ENCODE results near the gene POM121L2.
"Not testable (repeated sequence)": the region's sequence is repeated elsewhere in the genome, so short reads cannot be mapped to it uniquely, and the experiment has no call there.

POM121L2 gene

DNA sequence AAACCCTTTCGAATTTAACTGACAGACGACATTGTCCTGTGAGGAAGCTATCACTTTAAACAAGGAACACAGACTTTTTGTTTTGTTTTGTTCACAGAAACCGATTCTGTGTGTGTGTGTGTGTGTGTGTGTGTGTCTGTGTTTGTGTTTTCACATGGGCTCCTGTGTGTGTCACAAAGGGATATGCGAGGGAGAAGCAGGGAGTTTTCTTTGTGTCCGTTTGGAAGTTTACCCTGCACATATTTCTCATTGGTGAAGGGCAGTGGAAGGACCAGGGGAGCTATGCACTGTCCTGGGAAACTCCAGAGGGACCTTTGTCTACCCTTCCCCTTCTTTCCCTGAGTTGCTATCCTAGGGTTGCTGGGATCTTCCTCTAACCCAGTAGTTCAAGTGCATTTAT is 17.7 kb downstream of the POM121L2 start:
- DNase-seq: no peak

DNA sequence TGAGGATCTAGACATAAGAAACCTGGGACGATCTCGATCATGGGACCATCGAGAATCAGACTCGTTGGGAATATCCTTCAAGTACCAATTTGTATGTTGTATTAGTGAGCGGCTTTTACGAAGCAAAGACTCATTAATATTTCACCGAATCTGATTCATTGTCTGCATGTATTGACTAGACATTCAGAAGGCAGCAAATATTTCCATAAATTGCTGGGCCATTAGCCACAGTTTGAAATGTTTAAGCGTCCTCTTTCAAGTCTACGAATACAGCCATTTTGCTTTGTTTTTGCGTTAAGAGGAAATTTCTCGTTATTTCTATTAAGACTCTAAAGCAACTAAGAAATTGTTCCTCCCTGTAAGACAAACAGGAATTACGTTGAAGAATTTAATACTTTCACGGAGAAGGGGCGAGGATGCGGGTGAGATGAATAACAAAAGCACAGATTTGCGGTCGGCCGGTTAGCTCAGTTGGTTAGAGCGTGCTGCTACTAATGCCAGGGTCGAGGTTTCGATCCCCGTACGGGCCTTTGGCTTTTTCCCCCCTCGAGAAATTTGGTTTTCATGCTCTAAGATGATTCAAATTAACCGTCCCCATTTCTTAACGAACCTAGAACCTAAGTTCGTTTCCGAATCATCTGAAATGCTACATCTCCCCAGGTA is 18.5 kb downstream of the POM121L2 start:
- no peak for DNase-seq

DNA sequence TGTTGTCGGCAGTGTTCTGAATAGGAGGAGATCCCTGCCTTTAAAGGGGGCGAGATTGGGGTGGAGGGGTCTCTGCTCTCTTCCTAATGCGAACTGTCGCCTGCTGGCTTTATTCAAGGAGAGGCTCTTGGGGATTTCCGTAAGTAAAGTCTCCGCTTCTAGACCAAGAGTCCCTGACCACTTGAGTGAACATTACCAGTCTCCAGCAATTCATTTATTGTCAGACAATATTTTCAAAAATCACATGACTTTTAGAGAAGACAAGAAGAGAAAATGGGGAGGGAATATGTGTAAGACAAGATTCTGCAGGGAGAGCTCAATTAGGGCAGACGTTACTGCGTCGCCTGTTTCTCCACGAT is 21.2 kb downstream of the POM121L2 start:
- DNase-seq: no peak

DNA sequence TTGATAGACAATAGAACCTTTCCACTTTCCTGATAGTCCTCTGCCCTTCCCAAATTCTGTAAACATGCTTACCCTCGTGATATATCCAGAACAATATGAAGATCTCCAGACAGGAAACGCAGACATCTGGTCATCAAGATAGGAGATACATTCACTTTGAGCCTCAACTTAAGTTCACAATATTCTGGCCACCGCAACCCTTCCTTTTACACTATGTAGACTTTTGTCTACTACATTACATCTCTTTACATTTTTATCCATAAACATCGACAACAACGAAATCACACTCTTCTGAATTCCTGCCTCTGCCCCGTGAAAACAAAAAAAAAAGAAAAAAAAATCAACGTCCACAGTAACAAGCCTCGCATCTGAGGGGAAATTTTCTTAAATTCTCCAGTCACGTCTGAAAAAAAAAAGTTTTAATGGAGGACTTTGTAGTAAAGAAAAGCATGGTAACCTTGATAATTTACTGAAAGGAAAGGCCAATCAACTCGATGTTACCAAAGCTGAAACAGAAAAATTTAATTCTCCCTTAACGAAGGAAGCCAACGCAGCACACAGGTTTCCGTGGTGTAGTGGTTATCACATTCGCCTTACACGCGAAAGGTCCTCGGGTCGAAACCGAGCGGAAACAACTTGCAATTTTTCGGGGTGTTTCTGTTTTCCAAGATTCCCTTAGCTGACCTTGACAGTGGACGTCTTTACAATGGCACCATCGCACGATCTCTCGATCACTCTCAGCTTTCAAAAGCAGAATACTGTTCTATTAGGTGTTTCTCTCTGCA is 21.8 kb downstream of the POM121L2 start:
- no peak for DNase-seq

GRCh38 chr6:27288136-27289044 is 23.7 kb downstream of the POM121L2 start:
- DNase-seq: no peak

DNA sequence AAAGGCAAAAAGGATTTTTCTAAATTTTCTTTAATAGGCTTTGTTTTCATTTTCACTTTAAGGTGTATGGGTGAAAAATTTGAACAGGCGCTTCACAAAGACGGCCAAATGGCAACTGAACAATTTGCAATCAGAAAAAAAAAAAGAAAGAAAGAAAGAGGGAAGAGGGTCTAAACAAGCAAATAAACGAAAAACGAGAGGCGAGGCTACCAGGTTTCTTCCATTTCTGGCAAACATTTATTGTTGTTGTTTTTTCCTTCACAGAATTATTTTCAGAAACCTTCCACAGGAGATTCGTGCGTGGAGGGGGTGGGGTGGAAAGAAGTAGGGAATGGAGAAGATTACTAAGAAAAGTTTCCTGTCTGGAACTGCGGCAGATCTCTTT is 24.3 kb downstream of the POM121L2 start:
- DNase-seq: no peak

GRCh38 chr6:27286141-27286540 is 25.9 kb downstream of the POM121L2 start:
- no peak for DNase-seq

- no peak for DNase-seq
Measured at GRCh38 chr6:27283279-27283678, 28.8 kb downstream of the POM121L2 start.

DNA sequence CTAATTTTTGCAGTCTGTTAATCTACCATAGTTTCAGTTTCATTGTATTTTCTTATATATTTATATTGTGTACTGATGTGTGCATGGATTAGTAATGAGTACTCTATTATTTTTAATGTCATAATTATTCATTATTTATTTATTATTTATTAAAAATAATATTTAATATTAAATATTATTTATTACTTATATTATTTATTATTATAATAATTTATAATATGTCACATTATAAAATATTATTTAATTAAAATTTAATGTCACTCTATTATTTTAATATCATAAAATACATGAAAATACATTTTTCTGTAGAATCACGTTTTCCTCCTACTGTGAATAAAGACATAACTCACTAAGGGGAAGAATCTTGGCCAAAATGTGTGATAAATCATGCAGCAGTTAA is 30.5 kb downstream of the POM121L2 start:
- no peak for DNase-seq

DNA sequence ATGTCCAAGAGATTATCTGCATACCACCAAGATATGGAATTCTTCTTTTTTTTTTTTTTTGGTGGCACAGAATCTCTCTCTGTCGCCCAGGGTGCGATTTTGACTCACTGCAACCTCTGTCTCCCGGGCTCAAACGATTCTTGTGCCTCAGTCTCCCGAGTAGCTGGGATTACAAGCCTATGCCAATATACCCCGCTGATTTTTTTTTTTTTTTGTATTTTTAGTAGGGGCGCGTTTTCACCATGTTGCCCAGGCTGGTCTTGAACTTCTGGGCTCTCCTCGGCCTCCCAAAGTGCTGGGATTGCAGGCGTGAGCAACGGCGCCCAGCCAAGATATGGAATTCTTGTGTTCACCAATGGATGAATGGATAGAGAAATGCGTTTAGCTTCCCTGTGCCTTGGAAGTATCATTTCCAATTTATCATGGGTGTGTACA is 31.0 kb downstream of the POM121L2 start:
- DNase-seq: no peak

GRCh38 chr6:27280540-27281000 is 31.5 kb downstream of the POM121L2 start:
- DNase-seq: no peak

- no peak for DNase-seq
Measured at GRCh38 chr6:27280064-27280539, 32.0 kb downstream of the POM121L2 start.

DNA sequence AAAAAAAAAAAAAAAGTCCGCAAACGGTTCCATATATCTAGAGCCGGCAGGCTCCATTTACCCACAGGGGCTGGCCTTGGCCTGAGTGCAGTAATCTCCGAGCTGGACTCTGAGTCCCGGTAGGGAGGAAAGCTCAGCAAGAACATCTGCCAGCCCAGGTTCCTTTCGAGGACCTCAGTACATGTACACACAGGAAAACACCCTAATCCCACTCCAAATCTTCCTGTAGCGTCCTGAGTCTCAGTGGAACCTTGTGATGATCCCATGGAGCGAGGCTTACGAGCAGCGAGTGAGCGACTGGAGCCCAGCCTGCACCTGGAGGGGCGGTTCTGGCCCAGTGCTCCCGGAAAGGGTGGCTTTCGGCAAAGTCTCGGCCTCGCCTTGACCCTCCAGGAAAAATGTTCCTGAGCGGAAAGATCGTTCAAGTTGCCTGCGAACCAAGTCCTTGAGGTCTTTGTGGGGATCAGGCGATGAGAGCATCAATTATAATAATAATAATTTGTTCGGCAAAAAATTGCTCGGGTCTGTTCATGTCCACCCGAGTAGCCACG is 32.5 kb downstream of the POM121L2 start:
- no peak for DNase-seq

DNA sequence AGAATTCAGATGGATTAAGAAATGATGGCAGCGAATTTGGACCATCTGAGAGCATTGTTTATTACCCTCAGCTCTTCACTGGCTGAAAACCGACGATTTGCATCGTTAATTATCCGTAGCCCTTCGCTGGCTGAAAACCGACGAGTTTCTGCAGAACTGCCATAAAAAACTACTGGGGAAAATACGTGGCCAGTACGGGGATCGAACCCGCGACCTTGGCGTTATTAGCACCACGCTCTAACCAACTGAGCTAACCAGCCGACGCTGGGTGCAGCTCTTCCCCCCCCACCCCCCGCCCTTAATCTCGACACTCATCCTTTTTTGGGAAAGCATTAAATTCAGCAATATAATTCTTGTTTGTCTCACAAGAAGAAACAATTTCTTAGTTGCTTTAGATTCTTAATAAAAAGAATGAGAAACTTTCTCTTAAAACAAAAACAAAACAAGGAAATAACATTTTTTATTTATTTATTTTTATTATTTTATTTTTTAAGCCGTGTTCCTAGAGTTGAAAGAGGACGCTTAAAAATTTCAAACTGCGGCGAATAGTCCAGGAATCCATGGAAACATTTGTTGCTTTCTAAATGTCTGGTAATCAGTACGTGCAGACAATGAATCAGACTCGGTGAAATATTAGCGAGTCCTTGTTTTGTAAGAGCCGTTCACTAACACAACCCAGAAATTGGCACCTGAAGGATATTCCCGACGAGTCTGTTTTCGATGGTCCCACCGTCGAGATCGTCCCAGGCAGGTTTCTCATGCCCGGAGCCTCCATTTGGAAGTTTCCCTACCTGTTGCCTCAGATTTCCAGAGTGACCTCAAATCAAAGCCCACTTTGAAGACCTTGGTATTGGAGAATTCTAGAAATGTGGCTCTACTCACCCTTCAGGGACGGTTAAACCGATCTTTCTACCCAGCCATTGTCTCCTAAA is 36.8 kb downstream of the POM121L2 start:
- no peak for DNase-seq

GRCh38 chr6:27273783-27274182 is 38.3 kb downstream of the POM121L2 start:
- no peak for DNase-seq

DNA sequence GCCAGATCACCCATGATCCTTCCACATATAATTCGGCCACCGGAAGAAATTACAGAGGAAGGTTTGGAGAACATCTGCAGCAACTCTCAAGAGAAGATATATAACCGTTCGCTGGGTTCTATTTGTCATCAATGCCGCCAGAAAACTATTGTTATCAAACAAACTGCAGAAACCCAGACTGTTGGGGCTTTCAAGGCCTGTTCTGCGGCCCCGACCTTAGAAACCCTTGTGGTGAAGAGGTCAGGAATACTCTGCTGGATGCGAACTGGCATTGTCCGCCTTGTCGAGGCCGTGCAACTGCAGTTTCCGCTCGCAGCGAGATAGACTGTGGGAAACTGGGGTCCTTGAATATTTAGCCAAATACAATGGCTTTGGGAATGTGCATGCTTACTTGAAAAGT is 43.3 kb downstream of the POM121L2 start:
- DNase-seq: no peak

GRCh38 chr6:27267857-27268434 is 44.1 kb downstream of the POM121L2 start:
- no peak for DNase-seq

DNA sequence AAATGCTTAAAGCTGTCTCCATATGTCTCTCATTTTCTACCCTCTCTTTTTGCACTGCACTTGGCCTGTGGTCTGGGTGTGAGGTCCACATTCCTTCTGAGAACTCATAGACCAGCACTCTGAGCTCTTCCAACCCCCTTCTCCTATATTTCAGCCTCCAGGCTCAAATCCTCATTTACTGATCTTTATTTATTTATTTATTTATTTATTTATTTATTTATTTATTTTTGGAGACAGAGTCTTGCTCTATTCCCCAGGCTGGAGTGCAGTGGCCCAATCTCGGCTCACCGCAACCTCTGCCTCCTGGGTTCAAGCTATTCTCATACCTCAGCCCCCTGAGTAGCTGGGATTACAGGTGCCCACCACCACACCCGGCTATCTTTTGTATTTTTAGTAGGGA is 45.1 kb downstream of the POM121L2 start:
- not testable (repeated sequence) for DNase-seq

GRCh38 chr6:27263886-27264285 is 48.2 kb downstream of the POM121L2 start:
- no peak for DNase-seq

GRCh38 chr6:27260836-27261375 is 51.2 kb downstream of the POM121L2 start:
- DNase-seq: no peak
